ENCODE results near the gene PTPRH.
"Not testable (repeated sequence)": the region's sequence is repeated elsewhere in the genome, so short reads cannot be mapped to it uniquely, and the experiment has no call there.

The PTPRH gene

DNA sequence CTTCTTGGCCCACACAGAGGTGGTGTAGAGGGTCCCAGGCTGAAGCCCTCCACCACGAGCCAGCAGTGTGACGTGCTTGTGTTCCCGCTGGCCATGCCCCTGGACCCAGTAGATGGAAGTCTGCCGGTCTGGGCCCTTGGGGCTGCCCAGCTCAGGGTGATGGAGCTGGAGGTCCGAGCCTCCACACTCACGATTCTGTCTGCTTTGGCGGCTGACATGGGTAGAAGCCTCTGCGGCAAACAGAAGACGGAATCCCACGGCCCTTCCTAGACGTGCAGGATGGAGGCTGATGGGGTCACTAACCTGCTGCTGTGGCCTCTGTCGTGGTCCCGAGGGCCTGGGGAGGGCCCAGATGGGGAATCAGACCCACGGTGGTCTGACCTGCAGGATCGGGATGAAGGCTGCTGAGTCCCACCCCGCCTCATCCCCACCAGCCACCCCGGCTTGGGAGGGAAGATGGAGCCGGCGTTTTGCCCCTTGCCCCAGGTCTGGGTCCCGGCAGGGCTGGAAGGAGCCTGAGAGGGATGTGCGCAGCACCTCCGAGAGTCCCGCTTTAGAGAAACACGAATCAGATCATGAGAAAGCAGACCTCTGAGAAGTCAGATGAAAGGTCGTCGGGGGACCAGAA lies 14.9 kb upstream of the PTPRH start:
- no peak for DNase-seq

GRCh38 chr19:55223291-55224037 lies 14.2 kb upstream of the PTPRH start:
- no peak for DNase-seq

- no peak for DNase-seq
These were observed 11.2 kb upstream of the PTPRH start for GRCh38 chr19:55220525-55220924.

DNA sequence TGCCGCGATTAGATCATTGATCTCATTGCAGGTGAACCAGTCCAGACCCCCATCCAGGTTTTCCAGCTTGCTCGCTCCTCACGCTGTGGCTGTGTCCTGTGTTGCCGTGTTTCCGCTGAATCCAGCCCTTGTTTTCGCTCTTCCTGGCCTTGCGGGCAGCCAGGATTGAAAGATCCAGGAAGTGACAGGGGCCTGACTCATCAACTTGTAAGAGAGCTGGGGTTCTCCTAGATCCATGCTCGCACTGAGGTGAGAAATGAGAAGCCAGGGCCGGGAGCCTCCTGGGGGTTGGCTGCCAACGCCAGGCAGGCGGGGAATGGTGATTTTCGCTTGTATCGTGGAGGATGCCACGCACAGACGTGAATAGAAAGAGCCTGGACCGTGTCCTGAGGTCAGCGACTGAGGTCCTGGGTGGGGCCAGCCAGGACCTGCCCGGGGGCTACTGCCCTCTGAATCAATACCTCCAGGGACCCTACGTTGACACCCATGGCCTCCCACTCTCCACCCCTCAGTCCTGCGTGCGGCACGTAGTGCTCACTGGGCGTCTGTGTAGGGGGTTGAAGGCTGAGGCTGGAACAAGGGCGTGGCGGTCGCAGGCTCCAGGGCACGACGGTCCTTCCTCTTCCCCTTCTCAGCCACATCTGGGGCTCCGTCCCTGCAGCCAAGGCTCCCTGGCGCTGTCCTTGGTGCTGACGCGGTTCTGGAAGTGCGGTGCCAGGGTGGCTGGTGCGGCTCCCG lies 7.3 kb upstream of the PTPRH start:
- peak; percentile 99 for DNase-seq

- no peak for DNase-seq
These were observed 4.2 kb upstream of the PTPRH start for GRCh38 chr19:55213547-55213946.

GRCh38 chr19:55212447-55212846 lies 3.1 kb upstream of the PTPRH start:
- DNase-seq, result no peak

- peak; percentile 95 for DNase-seq
These were observed 582 bp upstream of the PTPRH start for GRCh38 chr19:55209693-55210472.

DNA sequence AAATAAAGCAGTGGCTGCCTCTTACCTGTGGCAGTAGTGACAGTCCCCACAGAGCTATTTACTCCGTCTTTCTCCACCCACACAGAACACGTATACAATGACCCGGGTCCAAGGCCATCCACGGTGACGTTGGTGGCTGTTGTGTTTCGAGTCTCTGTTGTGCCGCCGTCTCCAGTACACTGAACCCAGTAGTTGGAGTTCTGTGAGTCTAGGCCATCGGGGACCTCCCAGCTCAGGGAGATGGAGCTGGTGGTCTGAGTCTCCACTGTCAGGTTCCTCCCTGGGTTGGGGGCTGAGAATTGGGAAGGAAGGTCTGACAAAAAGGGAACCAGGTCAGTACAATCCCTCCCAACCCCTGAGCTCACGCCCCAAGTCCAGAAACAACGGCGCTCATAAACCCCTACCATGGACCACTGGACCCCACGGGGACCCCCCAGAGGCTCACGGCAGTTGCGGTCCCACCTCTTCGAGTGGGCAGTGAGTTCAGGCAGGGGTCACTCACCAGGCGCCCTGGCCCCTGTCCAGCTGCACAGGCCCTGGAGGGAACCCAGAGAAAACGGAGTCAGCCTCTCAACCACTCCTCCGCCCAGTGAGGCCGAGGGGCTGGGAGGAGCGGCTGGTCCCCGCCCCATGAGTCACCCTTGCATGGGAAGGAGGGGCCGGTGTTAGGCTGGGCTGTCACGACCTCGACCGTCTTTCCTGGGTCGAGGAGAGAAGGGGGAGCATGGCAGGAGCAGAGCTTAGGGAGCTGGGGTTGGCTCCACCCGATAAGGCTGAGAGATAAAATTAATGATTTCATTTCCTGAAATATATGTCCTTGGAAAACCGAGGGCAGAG lies 2.4 kb downstream of the PTPRH start:
- peak; percentile 72 for DNase-seq

- DNase-seq, result not testable (repeated sequence)
These were observed 7.1 kb downstream of the PTPRH start for GRCh38 chr19:55202199-55202598.

- DNase-seq, result no peak
These were observed 9.6 kb downstream of the PTPRH start for GRCh38 chr19:55199620-55200204.

DNA sequence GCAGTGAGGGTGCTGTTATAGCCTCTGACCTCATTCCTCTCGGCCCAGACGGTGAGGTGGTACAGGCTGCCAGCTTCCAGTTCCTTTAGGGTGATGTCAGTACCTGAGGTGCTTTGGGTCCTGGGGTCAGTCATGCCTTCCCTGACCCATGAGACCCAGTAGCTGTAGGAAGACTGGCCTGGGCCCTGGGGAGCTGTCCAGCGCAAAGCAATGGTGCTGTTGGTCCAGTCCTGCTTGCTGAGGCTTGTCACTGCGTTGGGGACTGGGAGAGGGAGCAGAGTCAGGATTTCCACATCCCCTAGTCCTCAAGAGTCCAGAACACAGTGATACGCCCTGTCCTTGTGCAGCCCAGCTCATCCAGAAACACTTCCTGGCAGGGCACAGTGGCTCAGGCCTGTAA lies 10.7 kb downstream of the PTPRH start:
- no peak for DNase-seq

DNA sequence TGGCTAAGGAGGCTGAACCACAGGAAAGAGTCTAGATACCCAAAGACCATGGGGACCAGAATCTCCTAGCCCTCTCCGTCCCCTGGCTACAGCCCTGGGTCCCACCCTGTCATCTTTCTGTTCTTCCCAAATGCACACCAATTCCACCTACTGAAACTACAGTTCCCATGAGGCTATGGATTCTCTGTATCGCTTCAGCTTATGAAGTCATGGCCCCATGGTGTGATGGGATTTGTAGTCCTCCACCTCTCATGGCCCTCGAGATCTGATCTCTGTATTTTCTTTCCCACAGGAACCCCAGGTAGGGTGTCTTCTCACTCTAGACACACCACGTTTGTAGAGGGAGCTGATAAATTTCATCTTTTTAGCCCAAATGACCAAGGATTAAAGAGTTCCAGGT lies 11.8 kb downstream of the PTPRH start:
- no peak for DNase-seq

- DNase-seq, result no peak
These were observed 12.5 kb downstream of the PTPRH start for GRCh38 chr19:55196803-55197202.

- no peak for DNase-seq
These were observed 15.8 kb downstream of the PTPRH start for GRCh38 chr19:55193481-55193880.

DNA sequence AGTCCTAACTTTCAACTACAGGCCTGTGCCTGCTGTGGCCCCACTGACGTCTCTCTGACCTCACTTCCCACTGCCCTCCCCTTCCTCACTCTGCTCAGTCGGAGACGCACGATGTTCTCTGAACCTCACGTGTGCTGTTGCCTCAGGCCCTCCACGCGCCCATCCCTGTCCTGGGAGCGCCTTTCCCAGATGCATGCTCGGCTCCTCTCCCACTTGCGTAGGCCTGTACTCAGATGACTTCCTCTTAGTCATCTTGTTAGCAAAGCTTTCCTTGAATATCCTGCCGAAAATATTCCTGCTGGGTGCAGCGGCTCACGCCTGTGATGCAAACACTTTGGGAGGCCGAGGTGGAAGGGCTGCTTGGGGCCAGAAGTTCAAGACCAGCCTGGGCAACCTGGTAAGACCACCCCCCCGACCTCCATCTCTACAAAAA lies 19.9 kb downstream of the PTPRH start:
- DNase-seq, result no peak

DNA sequence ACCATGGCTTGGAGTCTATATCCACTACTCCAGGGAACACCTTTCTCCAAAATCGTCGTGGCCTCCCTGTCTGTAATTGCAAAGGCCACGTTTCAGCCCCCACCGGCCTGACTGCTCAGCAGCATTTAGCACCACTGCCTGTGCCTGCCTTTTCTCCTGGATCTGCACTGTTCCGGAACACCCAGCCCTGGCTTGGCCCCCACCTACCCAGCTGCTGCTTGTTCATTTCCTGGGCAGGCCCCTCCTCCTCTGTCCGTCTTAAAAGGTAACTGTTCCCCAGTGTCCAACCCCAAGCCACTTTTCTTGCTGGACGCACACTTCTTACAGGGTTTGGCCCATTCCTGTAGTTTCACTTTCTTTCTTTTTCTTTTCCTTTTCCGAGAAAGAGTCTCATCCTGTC lies 20.7 kb downstream of the PTPRH start:
- no peak for DNase-seq

- no peak for DNase-seq
These were observed 23.2 kb downstream of the PTPRH start for GRCh38 chr19:55186080-55186479.

DNA sequence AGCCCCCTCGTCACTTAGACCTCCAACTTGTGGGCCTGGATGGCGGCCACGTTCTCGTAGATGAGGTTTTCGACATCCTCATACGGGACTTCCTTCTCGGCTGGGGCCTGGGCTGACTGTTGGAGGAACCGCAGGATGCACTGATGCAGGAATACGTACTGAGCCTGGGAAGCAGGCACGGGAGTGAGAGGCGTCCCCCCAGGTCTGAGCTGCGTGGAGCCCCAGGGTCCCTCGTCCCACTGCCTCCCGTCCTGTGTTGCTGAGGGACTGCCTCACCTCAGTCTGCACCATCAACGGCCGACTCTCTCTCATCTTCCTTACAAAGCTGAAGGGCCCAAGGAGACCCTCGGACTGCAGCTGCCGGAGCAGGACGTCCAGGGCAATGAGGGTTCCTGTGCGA lies 27.6 kb downstream of the PTPRH start:
- no peak for DNase-seq

GRCh38 chr19:55179606-55180484 lies 29.5 kb downstream of the PTPRH start, which contains the start of gene SYT5:
Gene SYT5, minus strand, starts transcription at chr19:55180289. Its CDS starts 1,248 bp downstream, at chr19:55179041.
- no peak for DNase-seq

- DNase-seq, result peak; percentile 69
These were observed 30.3 kb downstream of the PTPRH start for GRCh38 chr19:55178781-55179599.

Measured in kidney glomerular epithelial cell (primary cell).